Measurements from ENCODE around the gene AMMECR1L. TPM values are rescaled to one million over a fixed set of nuclear protein-coding genes. Genes with fewer than 3 reads are reported as not detected.
"Not testable (repeated sequence)": the region's sequence is repeated elsewhere in the genome, so short reads cannot be mapped to it uniquely, and the experiment has no call there.

Gene AMMECR1L
- total RNA-seq, 1 donor from 2014 or later, result 17.2 TPM

DNA sequence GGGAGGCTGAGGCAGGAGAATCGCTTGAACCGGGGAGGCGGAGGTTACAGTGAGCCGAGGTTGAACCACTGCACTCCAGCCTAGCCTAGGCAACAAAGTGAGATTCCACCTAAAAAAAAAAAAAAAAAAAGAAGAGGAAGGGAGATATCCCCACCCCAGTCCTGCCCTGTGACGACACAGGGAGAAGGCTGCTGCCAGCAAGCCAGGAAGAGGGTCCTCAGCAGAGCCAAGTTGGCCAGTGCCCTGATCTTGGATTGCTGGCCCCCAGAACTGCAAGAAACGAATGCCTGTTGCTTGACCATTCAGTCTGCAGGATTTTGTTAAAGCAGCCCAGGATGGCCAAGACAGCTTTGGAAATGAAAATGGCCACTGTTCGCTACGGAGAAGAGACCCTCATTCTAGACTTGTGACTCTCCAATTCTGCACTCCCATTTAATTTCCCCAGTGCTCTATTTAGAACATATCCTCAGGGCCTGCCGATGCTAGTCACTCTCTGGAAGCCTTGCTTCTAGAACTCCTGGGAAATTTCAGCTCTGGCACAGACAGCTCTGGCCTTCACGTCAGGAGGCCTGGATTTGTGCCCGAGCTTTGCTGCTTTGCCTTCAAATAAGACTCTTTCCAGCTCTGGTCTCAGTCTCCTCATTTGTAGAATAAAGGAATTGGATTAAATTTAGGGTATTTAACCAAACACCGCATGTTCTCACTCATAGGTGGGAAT, 15.7 kb upstream of the AMMECR1L start:
- TF ChIP-seq, protein P1, sequence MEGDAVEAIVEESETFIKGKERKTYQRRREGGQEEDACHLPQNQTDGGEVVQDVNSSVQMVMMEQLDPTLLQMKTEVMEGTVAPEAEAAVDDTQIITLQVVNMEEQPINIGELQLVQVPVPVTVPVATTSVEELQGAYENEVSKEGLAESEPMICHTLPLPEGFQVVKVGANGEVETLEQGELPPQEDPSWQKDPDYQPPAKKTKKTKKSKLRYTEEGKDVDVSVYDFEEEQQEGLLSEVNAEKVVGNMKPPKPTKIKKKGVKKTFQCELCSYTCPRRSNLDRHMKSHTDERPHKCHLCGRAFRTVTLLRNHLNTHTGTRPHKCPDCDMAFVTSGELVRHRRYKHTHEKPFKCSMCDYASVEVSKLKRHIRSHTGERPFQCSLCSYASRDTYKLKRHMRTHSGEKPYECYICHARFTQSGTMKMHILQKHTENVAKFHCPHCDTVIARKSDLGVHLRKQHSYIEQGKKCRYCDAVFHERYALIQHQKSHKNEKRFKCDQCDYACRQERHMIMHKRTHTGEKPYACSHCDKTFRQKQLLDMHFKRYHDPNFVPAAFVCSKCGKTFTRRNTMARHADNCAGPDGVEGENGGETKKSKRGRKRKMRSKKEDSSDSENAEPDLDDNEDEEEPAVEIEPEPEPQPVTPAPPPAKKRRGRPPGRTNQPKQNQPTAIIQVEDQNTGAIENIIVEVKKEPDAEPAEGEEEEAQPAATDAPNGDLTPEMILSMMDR (IDR thresholded peaks at IDR 0.05), result no peak
- ATAC-seq, result no peak
- no peaks in the 10 kb centered on the region for H3K9me3 ChIP-seq
- DNase-seq, result no peak
- H3K27ac ChIP-seq, result no peak overlapping the region
- peaks cover 5% of the 10 kb centered on the region for H3K4me1 ChIP-seq
- H3K4me3 ChIP-seq, result no peak overlapping the region
- peaks cover 2% of the 10 kb centered on the region for H3K27me3 ChIP-seq
- no peaks in the 10 kb centered on the region for H3K36me3 ChIP-seq
- intact Hi-C loops (cut with DNase I), result no loop called here

DNA sequence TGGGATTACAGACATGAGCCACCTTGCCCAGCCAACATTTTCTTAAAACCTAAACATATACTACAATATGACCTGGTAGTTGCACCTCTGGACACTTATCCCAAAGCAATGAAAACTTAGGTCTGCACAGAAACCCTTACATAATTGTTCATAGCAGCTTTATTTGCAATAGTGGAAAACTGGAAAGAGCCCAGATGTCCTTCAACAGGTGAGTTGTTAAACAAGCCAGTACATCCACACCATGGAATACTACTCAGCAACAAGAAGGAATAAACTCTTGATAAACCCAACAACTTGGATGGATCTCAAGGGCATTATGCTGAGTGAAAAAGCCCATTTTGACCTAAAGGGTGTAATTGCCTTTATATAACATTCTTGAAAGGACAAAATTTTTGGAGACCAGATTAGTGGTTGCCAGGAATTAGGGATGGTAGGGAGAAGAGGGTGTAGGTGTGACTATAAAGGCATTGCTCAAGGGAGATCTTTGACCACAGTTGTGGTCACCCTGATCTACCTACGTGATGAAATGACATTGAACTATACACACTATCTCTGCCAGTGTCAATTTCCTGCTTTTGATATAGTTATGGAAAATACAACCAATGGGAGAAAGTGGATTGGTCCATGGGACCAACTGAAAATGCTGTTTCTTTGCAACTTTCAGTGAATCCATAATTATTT, 11.9 kb upstream of the AMMECR1L start:
- Histone ChIP-seq H3K9me3 (no peaks in the 10 kb centered on the region), H3K4me1 (peaks cover 5% of the 10 kb centered on the region), H3K27me3 (no peaks in the 10 kb centered on the region), H3K27ac (no peak overlapping the region), H3K36me3 (no peaks in the 10 kb centered on the region), H3K4me3 (no peak overlapping the region)
- TF ChIP-seq, protein P1 (IDR thresholded peaks at IDR 0.05), result no peak
- DNase-seq, result no peak
- peak; percentile 64 for ATAC-seq
- intact Hi-C loops (cut with DNase I), result no loop called here

DNA sequence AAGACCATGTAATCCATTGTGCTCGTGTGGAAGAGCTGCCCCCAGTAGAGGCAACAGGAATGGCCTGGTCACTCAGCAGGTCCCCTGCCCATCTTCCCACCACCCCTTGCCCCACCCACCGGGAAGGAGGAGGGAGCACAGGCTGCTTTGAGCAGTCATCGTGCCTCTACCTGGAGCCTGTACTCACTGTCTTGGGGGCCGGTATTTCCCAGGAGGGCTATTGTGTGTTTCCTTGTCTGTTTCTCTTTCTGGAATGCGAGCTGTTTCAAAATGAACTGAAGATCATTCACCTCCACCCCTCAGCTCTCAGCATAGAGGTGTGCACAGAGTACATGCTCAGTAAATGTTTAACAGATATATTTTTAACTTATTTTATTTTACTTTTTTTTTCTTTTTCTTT, 7.7 kb upstream of the AMMECR1L start:
- intact Hi-C loops (cut with DNase I), result no loop called here
- Histone ChIP-seq H3K4me3 (no peak overlapping the region), H3K4me1 (peaks cover 5% of the 10 kb centered on the region), H3K36me3 (no peaks in the 10 kb centered on the region), H3K27ac (no peak overlapping the region), H3K27me3 (no peaks in the 10 kb centered on the region), H3K9me3 (no peaks in the 10 kb centered on the region)
- TF ChIP-seq, protein P1 (IDR thresholded peaks at IDR 0.05), result no peak
- DNase-seq (no peak), ATAC-seq (no peak)

DNA sequence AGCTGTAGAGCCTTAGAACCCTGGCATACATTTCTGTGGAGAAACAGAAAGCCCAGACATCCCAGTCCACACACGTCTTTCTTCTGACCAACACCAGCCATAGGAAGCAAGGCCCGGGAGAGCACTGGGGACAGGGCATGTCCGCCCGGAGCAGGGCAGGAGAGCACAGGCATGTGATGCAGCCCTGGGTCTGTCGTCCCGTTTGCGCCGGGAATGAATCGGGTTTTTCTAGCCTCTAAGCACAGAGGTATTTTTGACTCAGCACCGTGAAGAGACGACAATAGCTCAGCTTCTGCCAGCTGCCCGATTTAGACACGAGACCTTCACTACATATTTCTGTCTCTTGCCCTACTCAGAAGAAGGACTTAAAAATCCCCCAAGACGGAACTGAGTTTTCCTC, 7.3 kb upstream of the AMMECR1L start:
- Histone ChIP-seq H3K27ac (no peak overlapping the region), H3K27me3 (no peaks in the 10 kb centered on the region), H3K4me1 (peaks cover 6% of the 10 kb centered on the region), H3K9me3 (no peaks in the 10 kb centered on the region), H3K4me3 (no peak overlapping the region), H3K36me3 (no peaks in the 10 kb centered on the region)
- TF ChIP-seq, protein P1 (IDR thresholded peaks at IDR 0.05), result no peak
- ATAC-seq (no peak), DNase-seq (no peak)
- intact Hi-C loops (cut with DNase I), result no loop called here

DNA sequence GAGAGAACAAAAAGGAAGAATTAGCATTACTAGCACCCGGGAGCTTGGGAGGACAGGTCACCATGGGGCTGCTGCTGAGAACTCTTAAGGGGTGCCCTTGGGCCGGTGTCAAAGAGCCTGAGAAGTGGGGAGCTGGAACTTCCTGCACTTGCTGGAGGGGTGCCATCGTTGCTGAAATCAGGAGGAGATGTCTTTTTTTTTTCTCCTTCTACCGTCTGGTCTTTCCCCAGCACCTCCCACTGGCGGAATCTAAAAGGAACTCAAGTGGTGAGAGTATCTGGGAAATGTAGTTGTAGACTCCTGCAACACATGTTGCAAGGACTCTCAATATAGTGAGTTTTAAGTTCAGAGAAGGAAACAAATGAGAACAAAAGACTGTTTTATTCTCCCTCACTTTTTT, 6.1 kb upstream of the AMMECR1L start:
- TF ChIP-seq, protein P1 (IDR thresholded peaks at IDR 0.05), result no peak
- H3K9me3 ChIP-seq, result no peaks in the 10 kb centered on the region
- no peaks in the 10 kb centered on the region for H3K27me3 ChIP-seq
- ATAC-seq (peak; percentile 81), DNase-seq (peak; percentile 73)
- no peak overlapping the region for H3K4me3 ChIP-seq
- peaks cover 12% of the 10 kb centered on the region for H3K4me1 ChIP-seq
- intact Hi-C loops (cut with DNase I), result no loop called here
- no peak overlapping the region for H3K27ac ChIP-seq
- H3K36me3 ChIP-seq, result no peaks in the 10 kb centered on the region

DNA sequence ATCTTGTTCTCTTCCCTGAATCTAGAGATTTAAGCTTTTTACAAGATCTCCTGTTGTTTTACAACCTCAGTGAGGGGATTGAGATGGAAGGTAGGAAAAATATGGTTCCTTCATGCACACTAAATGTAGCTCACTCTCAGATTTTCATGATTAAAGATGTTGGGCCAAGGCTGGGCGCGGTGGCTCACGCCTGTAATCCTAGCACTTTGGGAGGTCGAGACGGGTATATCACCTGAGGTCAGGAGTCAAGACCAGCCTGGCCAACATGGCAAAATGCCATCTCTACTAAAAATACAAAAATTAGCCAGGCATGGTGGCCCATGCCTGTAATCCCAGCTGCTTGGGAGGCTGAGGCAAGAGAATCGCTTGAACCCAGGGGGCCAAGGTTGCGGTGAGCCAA, 5.0 kb upstream of the AMMECR1L start:
- intact Hi-C loops (cut with DNase I); H3K9me3 ChIP-seq; DNase-seq; H3K27me3 ChIP-seq; ATAC-seq; H3K36me3 ChIP-seq; H3K4me3 ChIP-seq; H3K27ac ChIP-seq: not testable (repeated sequence)
- H3K4me1 ChIP-seq, result peaks cover 12% of the 10 kb centered on the region
